Uterus (tissue), 4 donors: ENCODE measurements around the gene HSPB6. TPM values are rescaled to one million over a fixed set of nuclear protein-coding genes. Genes with fewer than 3 reads are reported as not detected.

Source experiments
- DNase-seq, 2 donors: peaks; one replicate each; pipeline ENCODE4 v3.0.0-alpha.2; 2019 to 2020
- H3K27ac ChIP-seq, 2 donors: fragments of 200-600 bp; sonication (generic); 1 replicate in 1 of 2; 2 replicates in 1 of 2; pipeline ENCODE4 v1.5.1; 2016 to 2018
- H3K27me3 ChIP-seq, 2 donors: fragments of 200-600 bp; sonication (generic); one replicate each; pipeline ENCODE4 v1.5.1; 2018 to 2019; ENCODE audit warnings: control low read depth in 1 of 2
- H3K36me3 ChIP-seq, 2 donors: fragments of 200-600 bp; sonication (generic); one replicate each; pipeline ENCODE4 v1.5.1; 2019; ENCODE audit warnings: control low read depth in 1 of 2
- H3K4me1 ChIP-seq, 2 donors: fragments of 200-600 bp; sonication (generic); one replicate each; pipeline ENCODE4 v1.5.1; 2018 to 2019; ENCODE audit warnings: control low read depth in 1 of 2
- H3K4me3 ChIP-seq, 2 donors: fragments of 200-600 bp; sonication (generic); 1 replicate in 1 of 2; 2 replicates in 1 of 2; pipeline ENCODE4 v1.5.1; 2018 to 2019; ENCODE audit warnings: mild to moderate bottlenecking in 1 of 2
- H3K9me3 ChIP-seq, 2 donors: fragments of 200-600 bp; sonication (generic); one replicate each; pipeline ENCODE4 v1.5.1; 2019; ENCODE audit warnings: control low read depth in 1 of 2
- POLR2A ChIP-seq, 2 donors: fragments of 450-650 bp; IDR thresholded peaks; one replicate each; pipeline ENCODE4 v1.6.1; 2016; ENCODE audit warnings: antibody characterized with exemption in 2 of 2, mild to moderate bottlenecking in 1 of 2, moderate library complexity in 1 of 2
- intact Hi-C: fragments of 100-400 bp; cut with DNase I; formaldehyde crosslinking; loops from one replicate; pipeline ENCODE4 v1.15.1; 2023; ENCODE audit warnings: low total_unique reads
- total RNA-seq, 4 donors: library from RNA; depleted of rRNA in 3 of 4; stranded (reverse); fragments of >200 nt in 3 of 4; gene quantifications; one replicate each; pipeline versions ENCODE4 v1.1.0 to v1.2.4, GENCODE V29; 2014 to 2023
- TF ChIP-seq, protein P1 (sequence below), 4 experiments: fragments of 200-600 bp in 2 of 4; fragments of 450-650 bp in 2 of 4; sonication (generic) in 2 of 4; IDR thresholded peaks; one replicate each; pipeline ENCODE4 v1.5.1; 2016 to 2019; ENCODE audit warnings: antibody characterized with exemption in 4 of 4, mild to moderate bottlenecking in 2 of 4, moderate library complexity in 1 of 4
- donor health status: DM: yes; HTN: yes; CAD: no.

HSPB6 gene
- total RNA-seq, 4 donors from 2014 or later = 24.5 to 217 (median 134) TPM

DNA sequence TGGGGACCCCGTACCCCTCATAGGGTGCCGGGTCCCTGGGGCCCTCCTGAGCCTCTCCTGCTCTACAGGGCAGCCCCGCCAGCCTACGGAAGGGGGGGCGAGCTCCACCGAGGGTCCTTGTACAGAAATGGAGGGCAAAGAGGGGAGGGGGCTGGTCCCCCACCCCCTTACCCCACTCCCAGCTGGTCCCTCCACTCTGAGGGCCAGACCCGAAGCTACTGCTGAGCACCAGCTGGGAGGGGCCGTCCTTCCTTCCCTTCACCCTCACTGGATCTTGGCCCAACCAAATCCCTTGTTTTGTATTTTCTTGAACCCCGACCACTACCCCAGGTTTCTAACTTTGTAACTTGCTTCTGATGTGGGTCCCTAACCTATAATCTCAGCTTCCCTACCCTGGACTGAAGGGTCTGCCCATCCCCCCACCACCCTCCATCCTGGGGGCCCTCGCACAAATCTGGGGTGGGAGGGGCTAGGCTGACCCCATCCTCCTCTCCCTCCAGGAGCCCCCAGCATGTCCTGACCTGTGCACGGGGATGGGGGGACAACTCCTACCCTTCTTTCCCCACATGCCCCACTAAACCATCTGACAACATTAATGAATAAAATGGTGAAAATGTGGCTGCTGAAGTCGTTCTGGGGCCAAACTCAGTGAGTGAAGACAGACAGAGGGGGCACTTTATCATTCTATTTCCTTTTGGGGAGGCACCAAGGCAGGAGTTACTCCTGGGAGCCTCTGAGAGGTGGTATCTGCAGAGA, 31.6 kb upstream of the HSPB6 start:
- Histone ChIP-seq H3K4me1 (no peaks in the 10 kb centered on the region), H3K27me3 (no peaks in the 10 kb centered on the region), H3K9me3 (no peaks in the 10 kb centered on the region), H3K27ac (no peak overlapping the region), H3K4me3 (no peak overlapping the region), H3K36me3 (no peaks in the 10 kb centered on the region)
- TF ChIP-seq, protein P1, sequence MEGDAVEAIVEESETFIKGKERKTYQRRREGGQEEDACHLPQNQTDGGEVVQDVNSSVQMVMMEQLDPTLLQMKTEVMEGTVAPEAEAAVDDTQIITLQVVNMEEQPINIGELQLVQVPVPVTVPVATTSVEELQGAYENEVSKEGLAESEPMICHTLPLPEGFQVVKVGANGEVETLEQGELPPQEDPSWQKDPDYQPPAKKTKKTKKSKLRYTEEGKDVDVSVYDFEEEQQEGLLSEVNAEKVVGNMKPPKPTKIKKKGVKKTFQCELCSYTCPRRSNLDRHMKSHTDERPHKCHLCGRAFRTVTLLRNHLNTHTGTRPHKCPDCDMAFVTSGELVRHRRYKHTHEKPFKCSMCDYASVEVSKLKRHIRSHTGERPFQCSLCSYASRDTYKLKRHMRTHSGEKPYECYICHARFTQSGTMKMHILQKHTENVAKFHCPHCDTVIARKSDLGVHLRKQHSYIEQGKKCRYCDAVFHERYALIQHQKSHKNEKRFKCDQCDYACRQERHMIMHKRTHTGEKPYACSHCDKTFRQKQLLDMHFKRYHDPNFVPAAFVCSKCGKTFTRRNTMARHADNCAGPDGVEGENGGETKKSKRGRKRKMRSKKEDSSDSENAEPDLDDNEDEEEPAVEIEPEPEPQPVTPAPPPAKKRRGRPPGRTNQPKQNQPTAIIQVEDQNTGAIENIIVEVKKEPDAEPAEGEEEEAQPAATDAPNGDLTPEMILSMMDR (IDR thresholded peaks at IDR 0.05) = no peak
- TF ChIP-seq POLR2A (IDR thresholded peaks at IDR 0.05) = no peak
- DNase-seq = no peak
- intact Hi-C loops = loop anchor here (10.0 kb wide), 1 partner anchor 146 kb away; the partner anchor contains the start of gene LRFN3

DNA sequence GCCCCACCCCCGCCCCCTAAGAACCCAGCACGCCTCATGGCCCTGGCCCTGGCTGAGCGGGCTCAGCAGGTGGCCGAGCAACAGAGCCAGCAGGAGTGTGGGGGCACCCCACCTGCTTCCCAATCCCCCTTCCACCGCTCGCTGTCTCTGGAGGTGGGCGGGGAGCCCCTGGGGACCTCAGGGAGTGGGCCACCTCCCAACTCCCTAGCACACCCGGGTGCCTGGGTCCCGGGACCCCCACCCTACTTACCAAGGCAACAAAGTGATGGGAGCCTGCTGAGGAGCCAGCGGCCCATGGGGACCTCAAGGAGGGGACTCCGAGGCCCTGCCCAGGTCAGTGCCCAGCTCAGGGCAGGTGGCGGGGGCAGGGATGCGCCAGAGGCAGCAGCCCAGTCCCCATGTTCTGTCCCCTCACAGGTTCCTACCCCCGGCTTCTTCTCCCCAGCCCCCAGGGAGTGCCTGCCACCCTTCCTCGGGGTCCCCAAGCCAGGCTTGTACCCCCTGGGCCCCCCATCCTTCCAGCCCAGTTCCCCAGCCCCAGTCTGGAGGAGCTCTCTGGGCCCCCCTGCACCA, 30.5 kb upstream of the HSPB6 start:
- DNase-seq = no peak
- Histone ChIP-seq H3K4me3 (no peak overlapping the region), H3K36me3 (no peaks in the 10 kb centered on the region), H3K4me1 (no peaks in the 10 kb centered on the region), H3K9me3 (no peaks in the 10 kb centered on the region), H3K27ac (no peak overlapping the region), H3K27me3 (no peaks in the 10 kb centered on the region)
- TF ChIP-seq, protein P1 (IDR thresholded peaks at IDR 0.05) = no peak
- no peak for TF ChIP-seq POLR2A (IDR thresholded peaks at IDR 0.05)
- intact Hi-C loops = loop anchor here (10.0 kb wide), 1 partner anchor 147 kb away; the partner anchor contains the start of gene LRFN3

DNA sequence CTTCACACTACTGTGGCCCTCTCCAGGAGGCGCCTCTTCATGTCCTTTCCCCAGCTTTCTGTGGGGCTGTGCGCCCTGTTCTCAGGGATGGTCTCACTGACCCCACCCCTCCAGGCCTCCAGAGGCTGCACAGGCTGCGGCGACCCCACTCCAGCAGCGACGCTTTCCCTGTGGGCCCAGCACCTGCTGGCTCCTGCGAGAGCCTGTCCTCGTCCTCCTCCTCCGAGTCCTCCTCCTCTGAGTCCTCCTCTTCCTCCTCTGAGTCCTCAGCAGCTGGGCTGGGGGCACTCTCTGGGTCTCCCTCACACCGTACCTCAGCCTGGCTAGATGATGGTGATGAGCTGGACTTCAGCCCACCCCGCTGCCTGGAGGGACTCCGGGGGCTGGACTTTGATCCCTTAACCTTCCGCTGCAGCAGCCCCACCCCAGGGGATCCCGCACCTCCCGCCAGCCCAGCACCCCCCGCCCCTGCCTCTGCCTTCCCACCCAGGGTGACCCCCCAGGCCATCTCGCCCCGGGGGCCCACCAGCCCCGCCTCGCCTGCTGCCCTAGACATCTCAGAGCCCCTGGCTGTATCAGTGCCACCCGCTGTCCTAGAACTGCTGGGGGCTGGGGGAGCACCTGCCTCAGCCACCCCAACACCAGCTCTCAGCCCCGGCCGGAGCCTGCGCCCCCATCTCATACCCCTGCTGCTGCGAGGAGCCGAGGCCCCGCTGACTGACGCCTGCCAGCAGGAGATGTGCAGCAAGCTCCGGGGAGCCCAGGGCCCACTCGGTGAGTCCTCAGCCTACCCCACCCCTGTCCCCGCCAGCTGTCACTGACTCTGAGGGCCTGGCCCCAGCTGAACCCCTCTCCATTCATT, 29.7 kb upstream of the HSPB6 start:
- no peaks in the 10 kb centered on the region for H3K4me1 ChIP-seq
- no peak overlapping the region for H3K4me3 ChIP-seq
- H3K36me3 ChIP-seq = no peaks in the 10 kb centered on the region
- H3K27me3 ChIP-seq = no peaks in the 10 kb centered on the region
- no peak overlapping the region for H3K27ac ChIP-seq
- TF ChIP-seq, protein P1 (IDR thresholded peaks at IDR 0.05) = no peak
- TF ChIP-seq POLR2A (IDR thresholded peaks at IDR 0.05) = no peak
- no peaks in the 10 kb centered on the region for H3K9me3 ChIP-seq
- intact Hi-C loops = loop anchor here (10.0 kb wide), 1 partner anchor 148 kb away; the partner anchor contains the start of gene LRFN3
- DNase-seq = no peak

DNA sequence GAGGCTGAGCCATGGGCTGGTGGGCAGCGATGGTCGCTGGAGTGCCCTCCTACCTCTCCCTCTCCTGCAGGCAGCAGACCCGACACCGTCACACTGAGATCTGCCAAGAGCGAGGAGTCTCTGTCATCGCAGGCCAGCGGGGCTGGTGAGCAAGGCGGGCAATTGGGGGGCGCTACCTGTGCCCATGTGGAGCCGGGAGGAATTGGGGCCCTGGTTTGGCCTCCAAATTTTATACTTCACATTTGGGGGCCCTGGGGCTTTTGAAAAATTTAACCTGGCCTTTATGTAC, 28.5 kb upstream of the HSPB6 start:
- TF ChIP-seq POLR2A (IDR thresholded peaks at IDR 0.05) = no peak
- TF ChIP-seq, protein P1 (IDR thresholded peaks at IDR 0.05) = no peak
- intact Hi-C loops = loop anchor here (10.0 kb wide), 1 partner anchor 150 kb away; the partner anchor contains the start of gene LRFN3
- Histone ChIP-seq H3K4me3 (no peak overlapping the region), H3K27me3 (no peaks in the 10 kb centered on the region), H3K4me1 (no peaks in the 10 kb centered on the region), H3K9me3 (no peaks in the 10 kb centered on the region), H3K27ac (no peak overlapping the region), H3K36me3 (no peaks in the 10 kb centered on the region)
- no peak for DNase-seq
